Activated CD4-positive, alpha-beta memory T cell treated with anti-CD3 and anti-CD28 coated beads for 36 hours (primary cell): Measurements from ENCODE around the gene NLRP5. TPM values are rescaled to one million over a fixed set of nuclear protein-coding genes. Genes with fewer than 3 reads are reported as not detected.

Source experiments
- CTCF ChIA-PET: fragments of 350-600 bp; sonication (Branson Sonifier 250); formaldehyde crosslinking; loops from one replicate; lab custom pipeline; 2021; ENCODE audit warnings: antibody characterized with exemption, inconsistent platforms; lab: Charles Lee
- POLR2A ChIA-PET: fragments of 350-600 bp; sonication (Branson Sonifier 250); formaldehyde crosslinking; loops from one replicate; lab custom pipeline; 2021; ENCODE audit warnings: antibody characterized with exemption; lab: Charles Lee
- DNase-seq: peaks from one replicate; pipeline ENCODE4 v3.0.0-alpha.2; 2020
- H3K27ac Mint-ChIP-seq: one replicate; pipeline ENCODE4 v1.8.0; 2021; ENCODE audit warnings: mixed read lengths
- H3K27me3 Mint-ChIP-seq: one replicate; pipeline ENCODE4 v1.8.0; 2021; ENCODE audit warnings: mixed read lengths
- H3K36me3 Mint-ChIP-seq: one replicate; pipeline ENCODE4 v1.8.0; 2021; ENCODE audit warnings: mixed read lengths
- H3K4me1 Mint-ChIP-seq: one replicate; pipeline ENCODE4 v1.8.0; 2021; ENCODE audit warnings: low read depth, mixed read lengths
- H3K4me3 Mint-ChIP-seq: one replicate; pipeline ENCODE4 v1.8.0; 2021; ENCODE audit warnings: mild to moderate bottlenecking, mixed read lengths
- H3K9me3 Mint-ChIP-seq: one replicate; pipeline ENCODE4 v1.8.0; 2021; ENCODE audit warnings: mixed read lengths
- intact Hi-C: fragments of 100-400 bp; cut with micrococcal nuclease; formaldehyde crosslinking; loops from one replicate; pipeline ENCODE4 v1.15.1; 2023
- total RNA-seq, 2 experiments: library from RNA; stranded (reverse); gene quantifications; one replicate each; pipeline ENCODE4 v1.2.3, GENCODE V29; 2021

NLRP5 gene
- total RNA-seq, 2 experiments from 2014 or later: not detected

GRCh38 chr19:56080669-56081401 lies 94.3 kb downstream of the NLRP5 start:
- Mint-ChIP-seq H3K9me3 (peaks cover 2% of the 10 kb centered on the region), H3K36me3 (no peaks in the 10 kb centered on the region), H3K27ac (no peak overlapping the region), H3K4me1 (peaks cover 12% of the 10 kb centered on the region), H3K4me3 (peak overlapping the region; percentile 51), H3K27me3 (peaks cover 6% of the 10 kb centered on the region)
- ChIA-PET POLR2A (no interaction called here), CTCF (interaction anchor here (0.6 to 4.8 kb wide), 21 partner anchors 9 to 1018 kb away, joined by 3 to 27 read pairs (median 4); partner anchors contain the start of genes ZNF787 and ZSCAN5A)
- intact Hi-C loops: loop anchor here (1.0 to 5.0 kb wide), 3 partner anchors 91 to 251 kb away; no protein-coding TSS in a partner anchor
- DNase-seq: peak; percentile 84

- ChIA-PET POLR2A (no interaction called here), CTCF (no interaction called here)
- H3K4me3 Mint-ChIP-seq: no peak overlapping the region
- peaks cover 6% of the 10 kb centered on the region for H3K27me3 Mint-ChIP-seq
- no peak overlapping the region for H3K27ac Mint-ChIP-seq
- H3K9me3 Mint-ChIP-seq: no peaks in the 10 kb centered on the region
- no peak for DNase-seq
- H3K36me3 Mint-ChIP-seq: peaks cover 1% of the 10 kb centered on the region
- H3K4me1 Mint-ChIP-seq: peaks cover 12% of the 10 kb centered on the region
- intact Hi-C loops: loop anchor here (5.0 kb wide), 2 partner anchors 169 to 249 kb away; no protein-coding TSS in a partner anchor
These were observed 97.1 kb downstream of the NLRP5 start for GRCh38 chr19:56083668-56084067.

- no peaks in the 10 kb centered on the region for H3K9me3 Mint-ChIP-seq
- CTCF ChIA-PET: interaction anchor here (0.6 to 1.3 kb wide), 3 partner anchors 9 to 249 kb away, joined by 3 to 5 read pairs (median 3); no protein-coding TSS in a partner anchor
These were observed 98.4 kb downstream of the NLRP5 start for GRCh38 chr19:56084835-56085536.

GRCh38 chr19:56085571-56086275 lies 99.1 kb downstream of the NLRP5 start:
- CTCF ChIA-PET: interaction anchor here (1.0 to 1.3 kb wide), 2 partner anchors 10 to 86 kb away, joined by 3 to 5 read pairs; no protein-coding TSS in a partner anchor
- POLR2A ChIA-PET: no interaction called here

More at GRCh38 chr19:56084835-56085536, 98.4 kb downstream of the NLRP5 start:
- peaks cover 12% of the 10 kb centered on the region for H3K4me1 Mint-ChIP-seq
- H3K27ac Mint-ChIP-seq: no peak overlapping the region
- no peak overlapping the region for H3K4me3 Mint-ChIP-seq
- H3K27me3 Mint-ChIP-seq: peaks cover 6% of the 10 kb centered on the region
- H3K36me3 Mint-ChIP-seq: peaks cover 6% of the 10 kb centered on the region
- DNase-seq: no peak
- intact Hi-C loops: loop anchor here (5.0 kb wide), 2 partner anchors 167 to 247 kb away; no protein-coding TSS in a partner anchor
- POLR2A ChIA-PET: interaction anchor here (0.5 kb wide), 1 partner anchor 14 kb away, joined by 3 read pairs; no protein-coding TSS in a partner anchor

GRCh38 chr19:56086671-56087430 lies 100.3 kb downstream of the NLRP5 start:
- Mint-ChIP-seq H3K4me3 (no peak overlapping the region), H3K27me3 (no peaks in the 10 kb centered on the region), H3K27ac (no peak overlapping the region), H3K36me3 (peaks cover 15% of the 10 kb centered on the region), H3K4me1 (peaks cover under 1% of the 10 kb centered on the region), H3K9me3 (no peaks in the 10 kb centered on the region)
- ChIA-PET CTCF (no interaction called here), POLR2A (no interaction called here)
- no peak for DNase-seq
- intact Hi-C loops: no loop called here

More at GRCh38 chr19:56085571-56086275, 99.1 kb downstream of the NLRP5 start:
- Mint-ChIP-seq H3K4me1 (peaks cover 11% of the 10 kb centered on the region), H3K36me3 (peaks cover 8% of the 10 kb centered on the region), H3K4me3 (no peak overlapping the region), H3K9me3 (no peaks in the 10 kb centered on the region), H3K27ac (no peak overlapping the region), H3K27me3 (peaks cover 6% of the 10 kb centered on the region)
- DNase-seq: no peak
- intact Hi-C loops: no loop called here

GRCh38 chr19:56087647-56088496 lies 101.3 kb downstream of the NLRP5 start:
- ChIA-PET POLR2A (no interaction called here), CTCF (interaction anchor here (1.0 kb wide), 1 partner anchor 164 kb away, joined by 4 read pairs; no protein-coding TSS in a partner anchor)
- H3K27me3 Mint-ChIP-seq: no peaks in the 10 kb centered on the region
- H3K27ac Mint-ChIP-seq: no peak overlapping the region
- intact Hi-C loops: no loop called here
- H3K4me1 Mint-ChIP-seq: no peaks in the 10 kb centered on the region
- peaks cover 17% of the 10 kb centered on the region for H3K36me3 Mint-ChIP-seq
- H3K4me3 Mint-ChIP-seq: no peak overlapping the region
- DNase-seq: no peak
- peaks cover 3% of the 10 kb centered on the region for H3K9me3 Mint-ChIP-seq

- Mint-ChIP-seq H3K9me3 (peaks cover 5% of the 10 kb centered on the region), H3K27ac (no peak overlapping the region), H3K27me3 (no peaks in the 10 kb centered on the region), H3K36me3 (peaks cover 23% of the 10 kb centered on the region), H3K4me1 (no peaks in the 10 kb centered on the region), H3K4me3 (no peak overlapping the region)
- DNase-seq: no peak
- intact Hi-C loops: no loop called here
- CTCF ChIA-PET: interaction anchor here (0.6 to 1.0 kb wide), 2 partner anchors 163 to 243 kb away, joined by 3 to 4 read pairs; no protein-coding TSS in a partner anchor
- POLR2A ChIA-PET: no interaction called here
These were observed 102.1 kb downstream of the NLRP5 start for GRCh38 chr19:56088497-56089215.

- ChIA-PET POLR2A (no interaction called here), CTCF (interaction anchor here (0.6 to 1.0 kb wide), 2 partner anchors 162 to 243 kb away, joined by 3 to 4 read pairs; no protein-coding TSS in a partner anchor)
- Mint-ChIP-seq H3K4me3 (no peak overlapping the region), H3K9me3 (peaks cover 5% of the 10 kb centered on the region), H3K4me1 (no peaks in the 10 kb centered on the region), H3K27me3 (no peaks in the 10 kb centered on the region), H3K27ac (no peak overlapping the region), H3K36me3 (peaks cover 24% of the 10 kb centered on the region)
- no peak for DNase-seq
- intact Hi-C loops: no loop called here
These were observed 102.8 kb downstream of the NLRP5 start for GRCh38 chr19:56089344-56089743.

GRCh38 chr19:56091066-56091490 lies 104.5 kb downstream of the NLRP5 start:
- Mint-ChIP-seq H3K4me3 (no peak overlapping the region), H3K36me3 (peaks cover 30% of the 10 kb centered on the region), H3K9me3 (peaks cover 5% of the 10 kb centered on the region), H3K27ac (no peak overlapping the region), H3K4me1 (no peaks in the 10 kb centered on the region), H3K27me3 (no peaks in the 10 kb centered on the region)
- ChIA-PET CTCF (interaction anchor here (1.0 to 1.9 kb wide), 3 partner anchors 10 to 25 kb away, joined by 4 to 5 read pairs (median 5); no protein-coding TSS in a partner anchor), POLR2A (no interaction called here)
- DNase-seq: no peak
- intact Hi-C loops: no loop called here
